ENCODE results near the gene METTL25.

- TF ChIP-seq ASH2L (IDR thresholded peaks at IDR 0.05; ENCODE audit: low read length) (no peak), CTCF (IDR thresholded peaks at IDR 0.05; ENCODE audit: control extremely low read depth in 1 of 3, insufficient read depth in 1 of 3, low read depth in 1 of 3, low read length in 3 of 3) (no peak), JUND (IDR thresholded peaks at IDR 0.05; ENCODE audit: low read length) (no peak), TAF1 (IDR thresholded peaks at IDR 0.05; ENCODE audit: low read depth, low read length) (no peak)
These were observed 16.9 kb downstream of the METTL25 start for GRCh38 chr12:82375201-82375600.
